CD4-positive, alpha-beta T cell (primary cell): Measurements from ENCODE around the gene RCOR3. TPM values are rescaled to one million over a fixed set of nuclear protein-coding genes. Genes with fewer than 3 reads are reported as not detected.
A peak's percentile ranks its signal among the peaks of the same experiment; 100 is the strongest.
"Not testable (repeated sequence)": the region's sequence is repeated elsewhere in the genome, so short reads cannot be mapped to it uniquely, and the experiment has no call there.

Experiments
- ATAC-seq: fragments of 200-7000 bp; cut with Tn5 transposase; one replicate; pipeline ENCODE4 v1.10.0; 2022; ENCODE audit warnings: mild to moderate bottlenecking; ENCODE audit not compliant: poor library complexity
- CTCF ChIA-PET: fragments of 350-600 bp; sonication (Branson Sonifier 250); formaldehyde crosslinking; loops from one replicate; lab custom pipeline; 2021; ENCODE audit warnings: antibody characterized with exemption, inconsistent platforms; lab: Charles Lee
- POLR2A ChIA-PET: fragments of 350-600 bp; sonication (Branson Sonifier 250); formaldehyde crosslinking; loops from one replicate; lab custom pipeline; 2021; ENCODE audit warnings: antibody characterized with exemption, inconsistent platforms; lab: Charles Lee
- DNase-seq, 14 experiments: peaks; one replicate each; pipeline ENCODE4 v3.0.0-alpha.2; 2013 to 2020; ENCODE audit warnings: mixed read lengths in 2 of 14
- H3K27ac ChIP-seq, 2 donors: one replicate each; pipeline versions ENCODE4 v1.5.1 to v1.7.0; 2013; ENCODE audit warnings: low read length in 2 of 2, low read depth in 1 of 2, mild to moderate bottlenecking in 1 of 2
- H3K27me3 ChIP-seq, 2 experiments: 1 replicate in 1 of 2; 2 replicates in 1 of 2; pipeline versions ENCODE4 v1.6.1 to v1.7.0; 2013; ENCODE audit warnings: low read length in 2 of 2, control low read depth in 1 of 2, mild to moderate bottlenecking in 1 of 2, moderate library complexity in 1 of 2; ENCODE audit not compliant: insufficient read depth in 2 of 2, control insufficient read depth in 1 of 2
- H3K36me3 ChIP-seq: one replicate; pipeline ENCODE4 v1.6.1; 2013; ENCODE audit warnings: low read length, control low read depth; ENCODE audit not compliant: insufficient read depth
- H3K4me1 ChIP-seq: one replicate; pipeline ENCODE4 v1.6.1; 2013; ENCODE audit warnings: low read length, control low read depth; ENCODE audit not compliant: insufficient read depth
- H3K4me3 ChIP-seq: one replicate; pipeline ENCODE4 v1.5.1; 2013; ENCODE audit warnings: mild to moderate bottlenecking, low read length, moderate library complexity
- H3K9me3 ChIP-seq, 2 experiments: 1 replicate in 1 of 2; 2 replicates in 1 of 2; pipeline versions ENCODE4 v1.6.1 to v1.7.0; 2013; ENCODE audit warnings: low read length in 2 of 2, mild to moderate bottlenecking in 2 of 2, control low read depth in 1 of 2, moderate library complexity in 1 of 2; ENCODE audit not compliant: control insufficient read depth in 1 of 2, insufficient read depth in 1 of 2
- H3K27ac Mint-ChIP-seq: one replicate; pipeline ENCODE4 v1.8.0; 2020; ENCODE audit warnings: mixed read lengths
- H3K27me3 Mint-ChIP-seq: one replicate; pipeline ENCODE4 v1.8.0; 2021; ENCODE audit warnings: mixed read lengths
- H3K36me3 Mint-ChIP-seq: one replicate; pipeline ENCODE4 v1.8.0; 2021; ENCODE audit warnings: low read depth, mixed read lengths
- H3K4me1 Mint-ChIP-seq: one replicate; pipeline ENCODE4 v1.8.0; 2021; ENCODE audit warnings: low read depth, mixed read lengths
- H3K4me3 Mint-ChIP-seq: one replicate; pipeline ENCODE4 v1.8.0; 2020; ENCODE audit warnings: mild to moderate bottlenecking, mixed read lengths
- H3K9me3 Mint-ChIP-seq: one replicate; pipeline ENCODE4 v1.8.0; 2020; ENCODE audit warnings: mixed read lengths
- CTCF ChIP-seq: fragments of 200-600 bp; IDR thresholded peaks from one replicate; pipeline ENCODE4 v1.8.0; 2022; ENCODE audit warnings: antibody characterized with exemption, mild to moderate bottlenecking
- intact Hi-C, 2 experiments: fragments of 100-400 bp; cut with DNase I in 1 of 2; cut with micrococcal nuclease in 1 of 2; formaldehyde crosslinking; loops; one replicate each; pipeline versions ENCODE4 v1.15.1 to v1.9.0; 2023 to 2025; cut with DNase I, micrococcal nuclease
- total RNA-seq, 174 experiments: library from RNA in 2 of 174; stranded (reverse) in 2 of 174; gene quantifications; one replicate each; pipeline ENCODE4 v1.2.3 and lab custom pipeline; 2021 to 2026

Gene RCOR3
- total RNA-seq, 2 experiments from 2014 or later, result 55.7 to 60.5 TPM

- no peak for TF ChIP-seq CTCF
- DNase-seq, result no peak
These were observed 60.7 kb downstream of the RCOR3 start for GRCh38 chr1:211319892-211320291.

GRCh38 chr1:211320980-211321379 is 61.8 kb downstream of the RCOR3 start:
- Histone ChIP-seq H3K9me3 (no peaks in the 10 kb centered on the region), H3K27me3 (no peaks in the 10 kb centered on the region), H3K4me1 (peaks cover 15% of the 10 kb centered on the region), H3K4me3 (no peak overlapping the region), H3K36me3 (no peaks in the 10 kb centered on the region), H3K27ac (no peak overlapping the region)
- ATAC-seq (peak; percentile 33), DNase-seq (peak in 1 of 14 experiments; percentile 39)
- ChIA-PET CTCF (interaction anchor here (0.9 kb wide), 1 partner anchor 156 kb away, joined by 3 read pairs; no protein-coding TSS in a partner anchor), POLR2A (no interaction called here)
- Mint-ChIP-seq H3K4me1 (peaks cover 28% of the 10 kb centered on the region), H3K9me3 (no peaks in the 10 kb centered on the region), H3K36me3 (no peaks in the 10 kb centered on the region), H3K4me3 (no peak overlapping the region), H3K27me3 (no peaks in the 10 kb centered on the region), H3K27ac (no peak overlapping the region)
- no peak for TF ChIP-seq CTCF
- intact Hi-C loops, result loop anchor here in 1 of 2 experiments (10.0 kb wide), 2 partner anchors 54 to 56 kb away; no protein-coding TSS in a partner anchor

More at GRCh38 chr1:211319892-211320291, 60.7 kb downstream of the RCOR3 start:
- H3K4me3 Mint-ChIP-seq, result no peak overlapping the region
- no peak overlapping the region for H3K27ac ChIP-seq
- no peaks in the 10 kb centered on the region for H3K9me3 ChIP-seq
- peaks cover 9% of the 10 kb centered on the region for H3K36me3 ChIP-seq
- no peak overlapping the region for H3K27ac Mint-ChIP-seq
- peaks cover 6% of the 10 kb centered on the region for H3K36me3 Mint-ChIP-seq
- intact Hi-C loops, result loop anchor here in 1 of 2 experiments (10.0 kb wide), 2 partner anchors 55 kb away; no protein-coding TSS in a partner anchor
- ATAC-seq, result no peak
- H3K4me1 Mint-ChIP-seq, result peaks cover 17% of the 10 kb centered on the region
- H3K4me3 ChIP-seq, result no peak overlapping the region
- ChIA-PET POLR2A (no interaction called here), CTCF (no interaction called here)
- no peaks in the 10 kb centered on the region for H3K27me3 ChIP-seq
- H3K4me1 ChIP-seq, result peaks cover 4% of the 10 kb centered on the region
- H3K9me3 Mint-ChIP-seq, result no peaks in the 10 kb centered on the region
- no peaks in the 10 kb centered on the region for H3K27me3 Mint-ChIP-seq

- H3K9me3 ChIP-seq, ATAC-seq, CTCF ChIA-PET, DNase-seq, H3K27me3 ChIP-seq, H3K9me3 Mint-ChIP-seq, H3K4me3 Mint-ChIP-seq, H3K36me3 Mint-ChIP-seq, H3K27ac ChIP-seq, H3K27me3 Mint-ChIP-seq, H3K27ac Mint-ChIP-seq, H3K36me3 ChIP-seq, H3K4me3 ChIP-seq: not testable (repeated sequence)
- POLR2A ChIA-PET, result interaction anchor here (1.2 kb wide), 1 partner anchor 155 kb away, joined by 3 read pairs; no protein-coding TSS in a partner anchor
- intact Hi-C loops, result loop anchor here (2.0 to 10.0 kb wide), 4 partner anchors 53 to 333 kb away; no protein-coding TSS in a partner anchor
- H3K4me1 ChIP-seq, result peaks cover 20% of the 10 kb centered on the region
- H3K4me1 Mint-ChIP-seq, result peaks cover 33% of the 10 kb centered on the region
These were observed 62.5 kb downstream of the RCOR3 start for GRCh38 chr1:211321646-211322045.
